ENCODE measurements around the gene OR7G3.

DNA sequence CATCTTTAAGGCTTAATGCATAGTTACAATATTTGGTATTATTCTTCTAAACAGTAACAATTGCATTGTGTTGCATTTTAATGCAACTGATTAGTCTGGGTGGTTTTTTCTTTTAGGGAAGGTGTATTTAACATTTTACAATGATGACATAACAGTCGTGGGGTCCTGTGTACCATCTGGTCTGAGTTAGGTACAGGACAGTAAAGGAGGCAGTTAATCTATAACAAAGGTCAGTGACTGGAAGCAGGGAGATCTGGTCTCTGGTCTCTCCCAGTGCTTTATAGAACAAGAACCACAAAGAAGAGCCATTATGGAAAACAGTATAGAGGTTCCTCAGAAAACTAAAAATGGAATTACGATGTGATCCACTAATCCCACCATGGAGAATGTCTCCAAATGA is 16.8 kb downstream of the OR7G3 start:
- TF ChIP-seq EZH2phosphoT487 (IDR thresholded peaks at IDR 0.05; ENCODE audit: low read depth, severe bottlenecking, unreplicated experiment), result no peak
- TF ChIP-seq, protein P1, sequence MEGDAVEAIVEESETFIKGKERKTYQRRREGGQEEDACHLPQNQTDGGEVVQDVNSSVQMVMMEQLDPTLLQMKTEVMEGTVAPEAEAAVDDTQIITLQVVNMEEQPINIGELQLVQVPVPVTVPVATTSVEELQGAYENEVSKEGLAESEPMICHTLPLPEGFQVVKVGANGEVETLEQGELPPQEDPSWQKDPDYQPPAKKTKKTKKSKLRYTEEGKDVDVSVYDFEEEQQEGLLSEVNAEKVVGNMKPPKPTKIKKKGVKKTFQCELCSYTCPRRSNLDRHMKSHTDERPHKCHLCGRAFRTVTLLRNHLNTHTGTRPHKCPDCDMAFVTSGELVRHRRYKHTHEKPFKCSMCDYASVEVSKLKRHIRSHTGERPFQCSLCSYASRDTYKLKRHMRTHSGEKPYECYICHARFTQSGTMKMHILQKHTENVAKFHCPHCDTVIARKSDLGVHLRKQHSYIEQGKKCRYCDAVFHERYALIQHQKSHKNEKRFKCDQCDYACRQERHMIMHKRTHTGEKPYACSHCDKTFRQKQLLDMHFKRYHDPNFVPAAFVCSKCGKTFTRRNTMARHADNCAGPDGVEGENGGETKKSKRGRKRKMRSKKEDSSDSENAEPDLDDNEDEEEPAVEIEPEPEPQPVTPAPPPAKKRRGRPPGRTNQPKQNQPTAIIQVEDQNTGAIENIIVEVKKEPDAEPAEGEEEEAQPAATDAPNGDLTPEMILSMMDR (IDR thresholded peaks at IDR 0.05; ENCODE audit: poor library complexity), result no peak
